Measurements from ENCODE around the gene LLGL2. TPM values are rescaled to one million over a fixed set of nuclear protein-coding genes. Genes with fewer than 3 reads are reported as not detected.

Gene LLGL2
- total RNA-seq, 1 donor from 2014 or later, result 2.0 TPM

GRCh38 chr17:75478508-75478907 lies 47.0 kb upstream of the LLGL2 start:
- Histone ChIP-seq H3K27ac (replicated peaks) (peak overlapping the region; percentile 9), H3K4me3 (no peak overlapping the region), H3K36me3 (no peaks in the 10 kb centered on the region), H3K27me3 (ENCODE audit: low read depth) (no peaks in the 10 kb centered on the region), H3K9me3 (replicated peaks) (no peaks in the 10 kb centered on the region), H3K4me1 (peaks cover 82% of the 10 kb centered on the region)
- intact Hi-C loops (cut with micrococcal nuclease), result no loop called here
- no peak for TF ChIP-seq CTCF (IDR thresholded peaks at IDR 0.05; ENCODE audit: borderline replicate concordance)
- no peak for DNase-seq

DNA sequence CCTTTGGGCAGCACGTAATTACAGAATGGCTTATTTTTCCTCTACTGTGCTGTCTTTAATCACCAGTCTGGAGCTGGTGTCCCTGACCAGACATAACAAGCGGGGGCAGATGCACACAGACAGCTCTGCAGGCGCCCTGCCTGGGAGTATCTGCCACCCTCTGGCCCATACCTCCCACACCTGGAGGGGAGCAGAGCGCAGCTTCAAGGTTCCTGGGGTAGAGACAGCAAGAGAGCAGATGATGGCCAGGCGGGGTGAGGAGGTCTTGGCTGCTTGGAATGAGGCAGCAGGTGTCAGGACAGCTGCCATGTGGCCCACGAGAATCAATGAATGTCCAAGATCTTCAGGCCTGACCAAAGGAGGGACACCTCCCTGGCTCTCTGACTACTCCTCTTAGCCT lies 45.2 kb upstream of the LLGL2 start:
- Histone ChIP-seq H3K4me3 (no peak overlapping the region), H3K4me1 (peaks cover 67% of the 10 kb centered on the region), H3K9me3 (replicated peaks) (no peaks in the 10 kb centered on the region), H3K27me3 (ENCODE audit: low read depth) (no peaks in the 10 kb centered on the region), H3K27ac (replicated peaks) (no peak overlapping the region), H3K36me3 (no peaks in the 10 kb centered on the region)
- intact Hi-C loops (cut with micrococcal nuclease), result no loop called here
- no peak for DNase-seq
- no peak for TF ChIP-seq CTCF (IDR thresholded peaks at IDR 0.05; ENCODE audit: borderline replicate concordance)

DNA sequence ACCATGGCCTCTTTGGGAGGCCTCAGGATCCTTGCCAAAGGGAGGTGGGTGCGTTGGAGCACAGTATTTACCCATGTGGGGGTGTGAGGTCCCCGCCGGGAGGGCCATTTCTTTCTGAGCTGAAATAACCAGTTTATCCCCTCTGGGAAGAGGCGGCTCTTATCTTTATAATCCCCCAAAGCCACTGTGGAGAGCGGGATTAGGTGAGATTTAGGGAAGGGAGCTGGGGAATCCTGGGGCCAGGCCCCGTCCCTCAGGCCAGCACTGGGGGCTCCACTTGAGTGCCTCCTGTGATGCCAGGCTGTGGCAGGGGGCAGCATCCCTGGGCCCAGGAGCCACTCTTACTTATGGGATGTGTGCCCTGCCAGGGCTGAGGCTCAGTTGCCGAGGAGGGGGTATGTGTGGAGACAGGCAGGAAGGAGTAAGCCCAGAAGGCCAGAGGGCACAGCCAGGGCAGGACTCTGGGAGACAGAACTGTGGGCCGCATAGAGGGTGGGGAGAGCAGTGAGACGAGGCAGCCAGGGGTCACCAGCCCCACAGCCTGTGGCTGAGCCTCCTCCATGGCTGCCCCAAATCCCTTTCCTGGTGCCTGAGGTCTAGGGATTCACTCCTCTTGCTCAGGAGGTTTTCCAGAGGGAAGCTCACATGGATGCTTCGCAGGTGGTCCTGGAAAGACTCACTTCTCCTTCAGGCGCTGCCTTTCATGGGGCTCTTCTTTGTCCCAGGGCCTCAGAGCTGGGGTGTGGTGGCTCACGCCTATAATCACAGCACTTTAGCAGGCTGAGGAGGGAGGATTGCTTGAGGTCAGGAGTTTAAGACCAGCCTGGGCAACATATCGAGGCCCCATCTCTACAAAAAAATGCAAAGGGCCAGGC lies 44.1 kb upstream of the LLGL2 start:
- no peak for DNase-seq
- Histone ChIP-seq H3K36me3 (no peaks in the 10 kb centered on the region), H3K4me1 (peaks cover 67% of the 10 kb centered on the region), H3K9me3 (replicated peaks) (no peaks in the 10 kb centered on the region), H3K4me3 (no peak overlapping the region), H3K27me3 (ENCODE audit: low read depth) (no peaks in the 10 kb centered on the region), H3K27ac (replicated peaks) (peak overlapping the region; percentile 15)
- no peak for TF ChIP-seq CTCF (IDR thresholded peaks at IDR 0.05; ENCODE audit: borderline replicate concordance)
- intact Hi-C loops (cut with micrococcal nuclease), result no loop called here

- intact Hi-C loops (cut with micrococcal nuclease), result no loop called here
- no peak for DNase-seq
- Histone ChIP-seq H3K36me3 (no peaks in the 10 kb centered on the region), H3K9me3 (replicated peaks) (no peaks in the 10 kb centered on the region), H3K27me3 (ENCODE audit: low read depth) (no peaks in the 10 kb centered on the region), H3K4me1 (peaks cover 67% of the 10 kb centered on the region), H3K4me3 (no peak overlapping the region), H3K27ac (replicated peaks) (peak overlapping the region; percentile 15)
- no peak for TF ChIP-seq CTCF (IDR thresholded peaks at IDR 0.05; ENCODE audit: borderline replicate concordance)
Measured at GRCh38 chr17:75482098-75482942, 43.2 kb upstream of the LLGL2 start.

GRCh38 chr17:75485688-75486087 lies 39.8 kb upstream of the LLGL2 start:
- DNase-seq, result no peak
- peak overlapping the region; percentile 67 for H3K27ac ChIP-seq (replicated peaks)
- H3K27me3 ChIP-seq (ENCODE audit: low read depth), result no peaks in the 10 kb centered on the region
- no peak for TF ChIP-seq CTCF (IDR thresholded peaks at IDR 0.05; ENCODE audit: borderline replicate concordance)
- intact Hi-C loops (cut with micrococcal nuclease), result no loop called here
- H3K4me3 ChIP-seq, result no peak overlapping the region
- peaks cover 82% of the 10 kb centered on the region for H3K4me1 ChIP-seq
- no peaks in the 10 kb centered on the region for H3K36me3 ChIP-seq
- no peaks in the 10 kb centered on the region for H3K9me3 ChIP-seq (replicated peaks)

All from left ventricle myocardium inferior (tissue), 1 donor.